Measurements from ENCODE around the gene ARID1B.

ARID1B gene

DNA sequence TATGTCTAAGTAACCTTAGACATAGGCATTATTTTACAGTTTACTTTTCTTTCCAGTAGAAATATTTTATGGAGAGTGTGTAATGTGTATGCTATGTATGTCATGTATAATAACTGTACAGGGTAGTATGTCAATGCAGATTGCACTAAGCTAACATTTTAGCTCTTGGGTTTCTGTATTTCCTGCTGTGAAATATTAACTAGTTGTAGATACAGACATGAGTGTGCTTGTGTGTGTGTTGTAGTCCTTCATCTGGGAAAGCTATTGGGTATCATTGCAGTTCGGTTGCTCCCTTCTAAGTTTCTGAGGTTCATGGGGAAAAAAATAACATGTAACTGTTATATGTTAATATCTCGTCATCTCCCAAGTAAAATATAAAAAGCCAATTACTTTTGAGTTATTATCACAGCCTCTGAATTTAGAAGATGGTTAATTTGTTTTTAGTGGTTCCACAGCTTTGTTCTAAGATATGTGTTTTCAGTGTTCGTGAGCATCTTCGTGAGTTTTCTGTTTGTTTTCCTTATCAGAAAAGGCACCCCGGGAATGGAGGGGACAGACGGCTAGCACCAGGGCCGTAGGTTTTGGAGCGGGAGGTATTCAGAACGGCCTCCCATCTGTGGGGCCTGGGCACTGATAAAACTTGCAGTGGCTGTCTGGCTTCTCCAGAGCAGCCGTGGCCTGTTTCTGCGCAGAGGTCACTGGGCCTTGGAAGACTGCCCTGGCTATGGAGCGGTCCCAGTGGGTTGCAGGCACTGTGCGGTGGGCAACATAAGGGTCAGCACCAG lies 215.0 kb downstream of the ARID1B start:
- no peak for DNase-seq (ENCODE audit: low read depth)

DNA sequence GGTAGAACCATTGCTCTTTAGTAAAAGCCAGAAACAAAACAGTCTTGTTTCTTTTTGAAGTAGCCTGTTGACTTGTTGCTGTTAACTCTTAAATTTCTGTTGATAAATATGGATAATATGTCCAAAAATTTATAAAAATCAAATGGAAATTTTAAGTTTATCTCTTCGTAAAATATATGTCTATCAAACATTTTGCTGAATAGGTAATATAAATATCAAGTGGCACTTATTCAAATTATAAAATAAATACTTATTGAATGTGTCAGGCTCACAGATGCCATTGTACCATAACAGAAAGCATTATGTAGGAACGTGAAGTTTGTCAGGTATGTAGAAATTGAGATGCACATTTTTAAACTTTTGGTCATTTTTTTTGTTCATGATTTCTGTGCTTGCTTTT lies 216.5 kb downstream of the ARID1B start:
- DNase-seq (ENCODE audit: low read depth): no peak

DNA sequence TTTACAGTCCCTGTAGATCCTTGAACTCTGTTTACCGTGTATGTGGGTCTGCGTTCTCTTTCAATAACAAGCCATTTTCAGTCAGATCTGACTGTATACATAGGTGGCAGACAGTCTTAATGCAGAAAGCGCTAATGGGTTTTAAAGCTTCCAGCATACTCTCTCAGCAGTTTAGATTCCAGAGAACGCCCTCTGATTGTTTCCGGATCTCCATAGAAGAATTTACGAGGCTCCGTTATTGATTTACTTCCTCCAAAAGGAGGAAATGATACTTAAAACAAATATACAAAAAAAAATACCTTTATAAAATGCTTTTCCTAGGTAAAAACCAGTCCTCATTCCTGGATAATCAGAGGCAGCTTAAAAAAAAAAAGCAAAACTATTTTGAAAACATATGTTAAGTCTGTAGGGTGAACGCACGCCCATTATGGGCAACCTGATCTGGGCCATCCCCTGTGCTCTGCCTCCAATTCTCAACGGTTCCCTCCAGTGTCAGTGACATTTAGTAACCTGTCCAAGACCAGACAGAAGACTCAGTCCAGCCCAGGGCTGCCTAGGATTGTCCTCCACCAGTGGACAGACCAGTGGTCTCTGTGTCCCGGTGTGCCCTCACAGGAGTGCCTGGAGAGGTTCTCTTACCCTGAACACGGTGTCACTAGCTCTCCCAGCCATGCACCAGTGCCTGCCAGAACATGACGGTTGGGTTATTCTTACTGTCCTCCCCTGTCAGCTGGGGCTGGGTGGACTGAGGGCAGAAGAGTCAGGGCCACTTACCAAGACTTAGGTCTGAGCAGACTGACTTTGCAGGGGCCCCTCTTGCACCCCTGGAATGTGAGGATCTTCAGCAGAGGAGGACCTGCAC lies 217.3 kb downstream of the ARID1B start:
- no peak for DNase-seq (ENCODE audit: low read depth)

DNA sequence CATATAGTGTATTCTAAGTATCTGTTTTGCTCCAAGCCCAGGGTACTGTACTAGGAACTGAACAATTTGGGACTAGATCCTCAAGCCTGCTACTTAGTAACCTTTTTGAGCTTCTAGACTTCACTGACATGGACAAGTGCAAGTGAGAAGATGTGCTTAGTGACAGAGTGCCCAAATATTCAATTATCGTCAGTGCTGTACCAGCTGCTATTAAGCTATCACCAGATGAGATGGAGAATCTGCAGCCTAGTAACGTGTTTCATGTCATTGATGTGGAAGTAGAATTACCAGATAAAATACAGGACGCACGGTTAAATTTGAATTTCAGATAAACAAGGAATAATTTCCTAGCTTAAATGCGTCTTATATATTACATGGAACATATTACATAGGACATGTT lies 218.3 kb downstream of the ARID1B start:
- DNase-seq (ENCODE audit: low read depth): no peak

DNA sequence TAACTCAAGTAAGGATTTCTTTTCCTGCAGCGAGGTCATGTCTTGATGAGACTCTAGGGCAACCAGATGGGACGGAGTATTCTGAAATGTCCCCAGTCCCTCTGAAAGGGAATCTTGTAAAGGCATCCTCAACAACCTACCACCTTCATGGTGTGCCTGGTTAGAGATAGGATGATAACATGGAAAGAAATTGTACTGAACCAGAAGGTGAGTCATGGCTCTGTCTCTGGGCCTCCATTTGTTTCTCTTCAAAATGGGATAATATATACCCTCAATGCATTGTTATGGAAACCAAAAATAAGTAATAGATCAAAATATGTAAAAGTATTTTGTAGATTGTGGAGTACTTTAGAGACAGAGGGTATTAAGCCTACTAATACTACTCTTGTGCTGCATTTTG lies 219.1 kb downstream of the ARID1B start:
- DNase-seq (ENCODE audit: low read depth): no peak

DNA sequence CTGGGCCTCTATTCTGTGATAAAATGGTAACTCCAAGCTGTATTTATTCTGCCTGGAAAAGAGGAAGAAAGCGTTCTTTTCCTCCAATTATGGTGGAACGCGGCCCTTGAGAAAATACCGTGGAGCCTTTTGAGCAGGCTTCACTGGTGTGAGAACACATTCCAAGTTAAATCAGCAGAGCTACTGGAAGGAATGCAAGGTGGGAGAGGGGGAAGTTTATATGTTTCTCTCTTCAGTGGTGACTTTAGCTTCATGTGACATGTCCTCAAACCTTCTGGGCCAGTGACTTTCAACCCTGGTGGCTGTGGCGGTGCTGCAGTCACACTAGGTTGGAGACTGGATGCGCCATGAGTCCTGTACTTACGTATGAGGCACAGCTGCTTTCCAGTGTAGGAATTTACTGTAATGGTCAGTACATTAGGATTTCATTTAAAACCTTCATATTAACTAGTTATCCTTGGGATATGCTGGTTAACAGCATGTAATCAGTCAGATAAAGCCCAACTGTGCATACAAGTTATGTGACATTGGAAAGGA lies 221.7 kb downstream of the ARID1B start:
- no peak for DNase-seq (ENCODE audit: low read depth)

DNA sequence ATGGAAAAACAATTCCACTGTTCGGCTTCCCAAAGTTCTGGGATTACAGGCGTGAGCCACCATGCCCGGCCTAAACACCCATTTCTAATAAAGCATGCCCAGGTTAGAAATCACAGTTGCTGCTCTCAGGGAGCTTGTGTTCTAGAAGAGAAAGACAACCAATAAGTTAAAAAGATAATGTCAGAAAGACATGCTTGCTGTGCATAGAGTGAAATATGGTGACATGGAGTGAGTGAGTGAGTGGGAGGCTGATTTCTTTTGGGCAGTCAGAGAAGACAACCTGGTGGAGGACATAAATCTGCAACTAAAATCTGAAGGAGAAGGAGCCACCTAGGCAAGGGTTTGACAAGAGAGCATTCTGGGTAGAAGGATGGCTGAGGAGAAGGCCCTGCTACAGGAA lies 222.6 kb downstream of the ARID1B start:
- no peak for DNase-seq (ENCODE audit: low read depth)

DNA sequence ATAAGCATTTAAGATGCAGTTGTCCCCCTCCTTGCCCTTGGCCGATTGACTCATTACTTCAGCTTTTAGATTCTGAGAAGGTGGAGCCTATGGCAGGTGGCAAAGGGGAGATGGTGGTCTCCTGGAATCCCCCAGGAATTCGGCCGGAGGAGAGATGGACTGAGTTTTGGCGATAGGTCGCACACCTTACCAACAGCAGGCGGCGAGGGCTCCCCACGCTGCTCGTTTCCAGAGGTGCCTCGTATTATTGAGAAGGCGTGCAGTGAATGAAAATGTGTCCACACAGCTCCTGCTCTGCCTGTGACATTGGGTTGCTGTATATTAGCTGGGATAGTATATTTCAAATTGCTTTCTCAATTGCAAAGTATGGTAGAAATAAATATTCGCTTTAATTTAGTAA lies 224.5 kb downstream of the ARID1B start:
- no peak for DNase-seq (ENCODE audit: low read depth)

DNA sequence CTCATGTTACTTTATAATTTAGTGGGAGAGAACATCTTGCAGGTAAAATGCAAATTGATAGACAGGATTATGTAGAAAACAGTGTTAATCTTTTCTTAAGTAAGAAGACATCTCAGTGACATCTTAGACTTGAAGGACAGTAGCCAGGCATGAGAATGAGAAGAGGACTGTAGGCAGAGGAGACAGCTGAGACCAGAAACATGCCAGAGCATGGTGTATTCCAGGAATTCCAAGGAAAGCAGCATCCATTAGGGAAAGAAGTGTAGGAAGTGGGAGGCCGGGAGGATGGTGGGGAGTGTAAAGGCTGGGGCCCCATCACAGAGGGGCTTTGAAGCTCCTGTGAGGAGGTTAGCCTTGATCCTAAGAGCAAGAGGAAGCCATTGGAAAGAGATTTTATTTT lies 225.6 kb downstream of the ARID1B start:
- DNase-seq (ENCODE audit: low read depth): no peak

DNA sequence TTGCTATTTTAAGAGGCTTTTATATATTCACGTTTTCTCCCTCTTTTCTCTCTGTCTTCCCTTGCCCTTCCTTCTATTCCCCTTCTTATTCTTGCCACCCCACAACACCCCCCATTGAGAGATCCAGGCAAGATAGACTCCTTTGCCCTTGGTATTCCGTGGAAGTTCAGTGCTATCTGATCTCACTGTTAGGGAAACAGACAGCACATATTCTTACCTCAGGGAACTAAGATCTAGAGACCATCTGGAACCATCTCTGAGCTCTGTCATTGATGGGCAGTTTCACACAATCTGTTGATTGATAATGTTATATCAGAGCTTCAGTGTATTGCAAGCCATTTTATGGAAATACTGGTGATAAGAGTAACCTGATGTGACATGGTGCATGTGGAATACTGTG lies 228.8 kb downstream of the ARID1B start:
- no peak for DNase-seq (ENCODE audit: low read depth)

DNA sequence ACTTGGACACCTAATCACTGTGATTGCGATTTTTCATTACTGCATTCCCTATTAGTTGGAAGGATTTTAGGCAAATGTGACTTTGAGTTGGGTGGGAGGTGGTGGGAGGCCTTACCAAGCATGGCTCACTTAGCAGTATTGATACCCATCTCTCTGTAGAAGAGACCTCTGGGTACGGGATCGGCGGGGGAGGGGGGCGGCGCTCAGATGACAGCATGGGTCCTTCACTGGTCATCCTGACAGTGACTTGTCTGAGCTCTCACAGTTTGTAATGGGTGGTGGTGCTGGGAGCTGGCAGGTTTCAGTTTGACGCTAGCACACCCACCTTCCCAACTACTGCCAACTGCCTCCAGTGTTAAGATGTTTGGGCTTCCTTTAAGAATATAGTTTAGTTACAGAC lies 231.4 kb downstream of the ARID1B start:
- DNase-seq (ENCODE audit: low read depth): no peak

DNA sequence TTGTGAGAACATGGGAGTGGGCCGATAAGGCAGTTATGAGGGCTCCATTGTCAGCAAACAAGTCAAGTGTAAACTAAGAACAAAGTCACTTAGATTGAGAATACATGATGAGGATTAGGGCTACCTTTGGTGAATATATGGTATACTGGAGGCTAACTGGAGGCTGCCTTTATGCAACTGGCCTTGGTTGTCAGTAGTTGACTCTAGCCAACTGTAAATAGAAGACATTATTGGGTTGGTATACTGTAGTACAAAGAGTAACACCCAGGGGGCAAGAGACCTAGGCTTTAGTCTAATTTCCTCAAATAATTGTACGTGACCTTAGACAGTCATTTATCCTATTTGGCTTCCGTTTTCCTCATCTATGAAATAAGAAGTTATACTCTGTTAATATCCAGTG lies 235.2 kb downstream of the ARID1B start:
- no peak for DNase-seq (ENCODE audit: low read depth)

DNA sequence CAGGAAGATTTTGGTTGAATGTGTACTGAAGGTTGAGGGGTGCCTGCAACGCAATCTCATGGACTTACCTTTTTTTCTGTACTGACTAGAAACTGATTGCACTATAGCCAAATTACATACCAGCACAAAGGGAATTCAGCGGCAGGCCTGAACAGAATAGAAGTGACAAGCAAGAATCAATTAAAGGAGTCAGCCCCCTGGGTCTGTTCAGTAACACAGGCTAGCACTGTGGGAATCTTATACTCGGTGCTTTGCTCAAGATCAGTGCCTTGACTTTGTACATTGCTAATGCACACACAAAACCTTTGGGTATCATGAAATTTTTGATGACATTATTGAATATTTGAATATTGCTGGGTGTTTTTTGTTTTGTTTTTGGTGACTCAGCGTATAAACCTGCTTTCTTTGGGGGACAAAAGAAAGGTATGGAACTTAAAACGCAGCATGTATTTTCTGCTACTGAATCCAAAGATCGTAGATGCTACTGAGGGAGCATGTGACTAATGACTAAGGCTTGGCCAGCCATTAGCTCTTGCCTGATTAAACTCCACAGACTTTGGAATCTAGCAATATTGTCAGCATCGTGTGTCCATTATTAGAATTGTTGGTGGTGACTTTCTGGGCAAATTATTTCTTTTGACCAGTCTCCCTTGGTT lies 236.6 kb downstream of the ARID1B start:
- DNase-seq (ENCODE audit: low read depth): no peak

DNA sequence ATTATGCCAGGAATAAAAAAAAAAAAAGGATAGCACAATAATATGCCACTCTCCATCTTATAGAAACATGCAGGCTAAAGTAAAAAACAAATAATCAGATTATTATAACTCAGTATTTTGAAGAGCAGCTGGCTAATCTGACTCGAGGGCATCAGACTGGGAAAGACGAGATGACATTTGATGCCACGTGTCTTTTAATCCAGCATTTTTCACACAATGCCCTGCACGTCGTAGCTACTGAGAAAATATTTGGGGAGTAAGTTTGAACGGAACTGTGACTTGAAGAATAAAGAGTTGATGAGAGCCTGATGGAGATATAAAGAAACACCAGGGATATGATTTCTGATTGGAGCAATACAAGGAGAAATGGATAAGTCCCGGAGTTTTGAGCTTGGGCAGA lies 237.7 kb downstream of the ARID1B start:
- DNase-seq (ENCODE audit: low read depth): no peak

DNA sequence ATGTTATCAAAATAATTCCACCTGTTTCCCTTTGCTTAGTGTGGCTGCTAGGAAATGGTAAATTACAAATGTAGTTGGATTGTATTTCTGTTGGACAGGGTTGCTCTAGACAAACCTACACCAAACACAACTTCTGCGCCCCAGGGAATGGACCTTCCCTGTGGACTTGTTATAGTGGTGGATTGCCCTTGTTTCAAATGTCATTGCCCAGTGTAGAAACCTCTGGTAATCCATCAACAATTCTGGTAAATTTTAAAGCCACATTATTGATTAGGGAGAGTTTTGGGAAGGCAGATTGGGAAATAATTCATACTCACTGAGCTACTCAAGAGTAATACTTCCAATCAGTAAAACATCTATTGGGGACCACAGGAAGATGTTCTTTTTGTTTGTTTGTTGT lies 239.8 kb downstream of the ARID1B start:
- DNase-seq (ENCODE audit: low read depth): no peak

DNA sequence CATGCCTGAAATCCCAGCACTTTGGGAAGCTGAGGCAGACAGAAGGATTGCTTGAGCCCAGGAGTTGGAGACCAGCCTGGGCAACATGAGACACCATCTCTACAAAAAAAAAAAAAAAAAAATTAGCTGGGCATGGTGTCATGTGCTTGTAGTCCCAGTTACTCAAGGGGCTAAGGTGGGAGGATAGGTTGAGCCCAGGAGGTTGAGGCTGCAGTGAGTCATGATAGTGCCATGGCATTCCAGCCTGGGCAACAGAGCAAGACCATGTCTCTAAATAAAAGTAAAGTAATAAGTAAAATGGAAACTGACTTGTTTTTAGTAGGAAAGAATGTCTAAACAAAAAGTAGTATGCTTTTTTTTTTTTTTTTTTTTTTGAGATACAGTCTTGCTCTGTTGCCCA lies 240.7 kb downstream of the ARID1B start:
- no peak for DNase-seq (ENCODE audit: low read depth)

DNA sequence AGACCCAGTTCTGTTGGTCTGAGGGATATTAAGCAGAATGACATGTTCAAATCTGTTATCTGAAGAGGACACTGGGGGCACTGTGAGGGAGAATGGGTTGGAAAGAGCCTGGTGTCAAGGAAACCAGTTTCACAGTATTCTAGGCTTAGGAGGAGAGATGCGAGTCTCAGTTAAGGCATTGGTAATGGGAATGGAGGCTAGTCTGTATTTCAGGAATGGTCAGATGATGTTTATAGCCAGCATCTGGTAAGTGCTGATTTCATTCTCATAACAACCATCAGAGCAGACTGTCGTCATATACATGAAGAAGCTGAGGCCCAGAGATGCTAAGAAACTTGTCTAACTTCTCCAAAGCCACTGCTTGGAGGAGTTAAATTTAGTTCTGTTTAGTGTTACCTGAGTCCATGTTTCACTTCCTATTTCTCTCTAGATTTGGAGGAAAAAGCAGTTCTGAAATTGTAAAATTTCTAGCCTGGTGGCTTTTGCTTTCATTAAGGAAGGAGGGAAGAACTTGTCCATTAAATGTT lies 242.0 kb downstream of the ARID1B start:
- DNase-seq (ENCODE audit: low read depth): no peak

DNA sequence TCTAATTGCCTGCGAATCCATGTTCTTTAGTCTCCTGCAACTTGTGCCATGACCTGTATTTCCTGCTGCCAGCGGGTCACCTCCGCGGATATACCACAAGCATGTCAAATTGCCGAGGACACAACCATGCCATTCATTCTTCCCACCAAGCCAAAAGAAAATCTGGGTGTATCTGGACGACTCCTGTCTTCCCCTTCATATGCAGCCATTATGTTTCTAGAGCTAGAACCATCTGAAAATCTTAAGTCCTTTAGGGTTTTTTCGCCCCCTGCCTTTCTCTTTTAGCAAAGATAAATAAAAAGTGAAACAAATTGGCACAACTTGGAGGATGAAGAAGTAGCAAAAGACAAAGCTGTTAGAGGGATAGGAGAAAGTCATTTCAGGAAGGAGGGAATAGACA lies 242.6 kb downstream of the ARID1B start:
- no peak for DNase-seq (ENCODE audit: low read depth)

DNA sequence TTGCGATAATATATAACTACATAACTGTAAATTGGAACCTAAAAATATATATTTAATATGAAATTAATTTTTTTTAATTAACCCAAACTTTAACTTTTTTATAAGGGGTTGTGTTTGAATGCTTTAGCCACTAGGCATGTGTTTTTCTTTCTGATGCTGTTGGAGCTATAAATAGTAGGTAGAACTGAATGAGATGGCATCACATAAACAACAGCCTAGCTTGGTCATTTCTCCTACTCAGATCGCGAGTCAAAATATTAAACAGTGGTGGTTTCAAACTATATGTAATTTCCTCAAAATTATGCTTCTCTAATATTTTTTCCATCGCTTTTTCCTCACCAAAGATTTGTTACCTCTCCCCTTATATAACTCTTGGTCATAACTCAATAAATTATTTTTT lies 243.2 kb downstream of the ARID1B start:
- DNase-seq (ENCODE audit: low read depth): no peak

DNA sequence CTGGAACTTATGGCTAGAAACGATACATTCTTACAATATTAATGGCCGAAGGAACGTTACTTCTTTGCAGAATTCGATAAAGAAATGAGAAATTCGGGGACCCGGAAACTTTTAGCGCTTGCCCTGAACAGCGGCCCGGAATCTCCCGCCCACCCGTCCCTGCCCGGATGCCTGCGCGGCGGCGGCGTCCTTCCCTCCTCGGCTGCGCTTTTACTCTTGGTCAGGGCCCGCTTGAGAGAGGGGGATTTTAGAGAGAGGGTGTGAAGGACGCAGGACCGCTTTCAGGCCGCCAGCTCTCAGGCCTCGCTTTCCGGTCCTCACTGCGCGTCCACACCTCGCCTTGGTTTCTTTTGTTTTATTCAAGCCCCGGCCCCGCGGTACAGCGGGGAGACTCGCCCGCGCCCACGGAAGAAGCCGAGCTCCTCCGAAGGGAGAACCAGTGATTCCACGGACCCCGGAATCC lies 243.7 kb downstream of the ARID1B start:
- DNase-seq (ENCODE audit: low read depth): no peak

DNA sequence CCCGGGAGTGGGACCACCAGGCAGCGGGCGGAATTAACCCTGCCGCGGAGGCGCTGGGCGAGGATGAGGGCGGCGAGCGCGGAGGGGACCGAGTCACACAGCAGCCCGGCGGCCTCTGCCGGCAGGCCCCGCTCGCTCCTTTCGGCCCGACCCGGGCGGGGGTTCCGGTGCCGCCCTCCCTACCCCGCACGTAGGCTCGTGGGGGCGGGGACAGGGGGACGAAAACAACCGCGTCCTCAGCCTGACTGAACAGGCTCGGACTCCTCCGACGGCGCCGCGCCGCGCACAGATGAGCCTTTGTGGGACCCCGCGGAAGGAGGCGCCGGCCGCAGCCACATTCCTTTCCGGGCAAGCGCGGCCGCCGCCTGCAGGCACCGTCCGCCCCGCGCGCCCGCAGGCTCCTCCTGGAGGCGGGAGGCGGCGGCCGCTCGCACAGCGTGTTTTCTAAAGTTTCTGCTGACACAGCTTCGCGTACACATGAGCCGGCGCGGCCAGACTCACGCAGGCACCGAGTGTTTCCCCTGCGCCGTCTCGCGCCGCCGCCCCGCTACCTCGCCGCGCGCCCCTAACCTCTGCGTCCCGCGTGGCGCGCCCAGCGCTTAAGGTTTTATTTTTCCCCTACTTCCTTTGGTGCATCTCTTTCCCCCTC lies 244.3 kb downstream of the ARID1B start:
- DNase-seq (ENCODE audit: low read depth): peak; percentile 81

Data from fibroblast of the conjunctiva (primary cell).